ENCODE results near the gene DAND5.

The DAND5 gene

GRCh38 chr19:13022859-13023636, 53.7 kb downstream of the DAND5 start:
- peak; percentile 99 for DNase-seq (ENCODE audit: low read depth)

GRCh38 chr19:13023656-13024055, 54.3 kb downstream of the DAND5 start:
- peak; percentile 63 for DNase-seq (ENCODE audit: low read depth)

Measured in fibroblast of gingiva (primary cell).